ENCODE data around the gene THEMIS2. TPM values are rescaled to one million over a fixed set of nuclear protein-coding genes. Genes with fewer than 3 reads are reported as not detected.
"Not testable (repeated sequence)": the region's sequence is repeated elsewhere in the genome, so short reads cannot be mapped to it uniquely, and the experiment has no call there.

Gene THEMIS2
- total RNA-seq, 2 experiments from 2014 or later, result 58.9 to 60.1 TPM

- Mint-ChIP-seq H3K36me3 (ENCODE audit: low read depth) (peaks cover 19% of the 10 kb centered on the region), H3K4me3 (no peak overlapping the region), H3K27me3 (no peaks in the 10 kb centered on the region), H3K9me3 (no peaks in the 10 kb centered on the region), H3K4me1 (peaks cover 12% of the 10 kb centered on the region), H3K27ac (no peak overlapping the region)
- POLR2A ChIA-PET, result no interaction called here
- CTCF ChIA-PET, result no interaction called here
- no peak for DNase-seq
These were observed 17.3 kb upstream of the THEMIS2 start for GRCh38 chr1:27855085-27855484.

GRCh38 chr1:27856561-27857343 is 15.6 kb upstream of the THEMIS2 start:
- peaks cover 12% of the 10 kb centered on the region for H3K4me1 Mint-ChIP-seq
- ChIA-PET CTCF (interaction anchor here (0.7 to 3.6 kb wide), 15 partner anchors 8 to 501 kb away, joined by 3 to 22 read pairs (median 4); partner anchors contain the start of gene EYA3), POLR2A (interaction anchor here (0.7 kb wide), 1 partner anchor 35 kb away, joined by 3 read pairs; no protein-coding TSS in a partner anchor)
- peaks cover 2% of the 10 kb centered on the region for H3K36me3 Mint-ChIP-seq (ENCODE audit: low read depth)
- H3K4me3 Mint-ChIP-seq, result no peak overlapping the region
- no peaks in the 10 kb centered on the region for H3K27me3 Mint-ChIP-seq
- H3K9me3 Mint-ChIP-seq, result no peaks in the 10 kb centered on the region
- no peak overlapping the region for H3K27ac Mint-ChIP-seq
- DNase-seq, result no peak

- H3K27ac Mint-ChIP-seq; DNase-seq; H3K9me3 Mint-ChIP-seq; H3K36me3 Mint-ChIP-seq (ENCODE audit: low read depth); H3K27me3 Mint-ChIP-seq; H3K4me3 Mint-ChIP-seq: not testable (repeated sequence)
- H3K4me1 Mint-ChIP-seq, result peaks cover 15% of the 10 kb centered on the region
- ChIA-PET POLR2A (interaction anchor here (0.6 to 1.1 kb wide), 3 partner anchors 8 to 230 kb away, joined by 3 to 6 read pairs (median 6); partner anchors contain the start of gene EYA3), CTCF (interaction anchor here (0.6 to 3.6 kb wide), 20 partner anchors 9 to 388 kb away, joined by 3 to 22 read pairs (median 4); partner anchors contain the start of gene EYA3)
These were observed 14.8 kb upstream of the THEMIS2 start for GRCh38 chr1:27857552-27857951.

- no peaks in the 10 kb centered on the region for H3K27me3 Mint-ChIP-seq
- DNase-seq, result peak; percentile 89
- ChIA-PET CTCF (interaction anchor here (0.6 to 3.6 kb wide), 18 partner anchors 10 to 351 kb away, joined by 3 to 22 read pairs (median 4); partner anchors contain the start of gene EYA3), POLR2A (interaction anchor here (0.5 to 1.1 kb wide), 4 partner anchors 8 to 230 kb away, joined by 3 to 6 read pairs (median 5); partner anchors contain the start of gene EYA3)
- no peak overlapping the region for H3K27ac Mint-ChIP-seq
- H3K4me1 Mint-ChIP-seq, result peaks cover 21% of the 10 kb centered on the region
- H3K4me3 Mint-ChIP-seq, result no peak overlapping the region
- H3K9me3 Mint-ChIP-seq, result no peaks in the 10 kb centered on the region
- no peaks in the 10 kb centered on the region for H3K36me3 Mint-ChIP-seq (ENCODE audit: low read depth)
These were observed 14.0 kb upstream of the THEMIS2 start for GRCh38 chr1:27858072-27858948.

GRCh38 chr1:27858949-27859576 is 13.3 kb upstream of the THEMIS2 start:
- DNase-seq, result no peak
- Mint-ChIP-seq H3K27me3 (no peaks in the 10 kb centered on the region), H3K9me3 (no peaks in the 10 kb centered on the region), H3K4me3 (no peak overlapping the region), H3K4me1 (peaks cover 27% of the 10 kb centered on the region), H3K27ac (no peak overlapping the region), H3K36me3 (ENCODE audit: low read depth) (no peaks in the 10 kb centered on the region)
- POLR2A ChIA-PET, result no interaction called here
- CTCF ChIA-PET, result interaction anchor here (1.3 to 3.6 kb wide), 3 partner anchors 120 to 350 kb away, joined by 5 to 22 read pairs (median 18); no protein-coding TSS in a partner anchor

GRCh38 chr1:27861436-27861835 is 10.9 kb upstream of the THEMIS2 start:
- no peak for DNase-seq
- POLR2A ChIA-PET, result no interaction called here
- Mint-ChIP-seq H3K9me3 (no peaks in the 10 kb centered on the region), H3K4me1 (peaks cover 40% of the 10 kb centered on the region), H3K27me3 (no peaks in the 10 kb centered on the region), H3K4me3 (no peak overlapping the region), H3K36me3 (ENCODE audit: low read depth) (no peaks in the 10 kb centered on the region), H3K27ac (no peak overlapping the region)
- CTCF ChIA-PET, result no interaction called here

GRCh38 chr1:27862004-27862403 is 10.3 kb upstream of the THEMIS2 start:
- H3K27me3 Mint-ChIP-seq, result no peaks in the 10 kb centered on the region
- H3K36me3 Mint-ChIP-seq (ENCODE audit: low read depth), result no peaks in the 10 kb centered on the region
- H3K9me3 Mint-ChIP-seq, result no peaks in the 10 kb centered on the region
- H3K4me3 Mint-ChIP-seq, result no peak overlapping the region
- no peak overlapping the region for H3K27ac Mint-ChIP-seq
- CTCF ChIA-PET, result no interaction called here
- DNase-seq, result no peak
- POLR2A ChIA-PET, result no interaction called here
- peaks cover 42% of the 10 kb centered on the region for H3K4me1 Mint-ChIP-seq

- DNase-seq, result no peak
- no peaks in the 10 kb centered on the region for H3K36me3 Mint-ChIP-seq (ENCODE audit: low read depth)
- no peak overlapping the region for H3K4me3 Mint-ChIP-seq
- peaks cover 48% of the 10 kb centered on the region for H3K4me1 Mint-ChIP-seq
- POLR2A ChIA-PET, result interaction anchor here (0.7 to 1.8 kb wide), 4 partner anchors 10 to 97 kb away, joined by 3 to 7 read pairs (median 4); partner anchors contain the start of genes STX12, THEMIS2 and XKR8
- no peaks in the 10 kb centered on the region for H3K9me3 Mint-ChIP-seq
- CTCF ChIA-PET, result interaction anchor here (1.3 kb wide), 1 partner anchor 117 kb away, joined by 4 read pairs; no protein-coding TSS in a partner anchor
- H3K27ac Mint-ChIP-seq, result no peak overlapping the region
- no peaks in the 10 kb centered on the region for H3K27me3 Mint-ChIP-seq
These were observed 9.4 kb upstream of the THEMIS2 start for GRCh38 chr1:27862671-27863537.

GRCh38 chr1:27863538-27863915 is 8.8 kb upstream of the THEMIS2 start:
- Mint-ChIP-seq H3K4me3 (no peak overlapping the region), H3K9me3 (no peaks in the 10 kb centered on the region), H3K27me3 (no peaks in the 10 kb centered on the region), H3K36me3 (ENCODE audit: low read depth) (no peaks in the 10 kb centered on the region), H3K27ac (no peak overlapping the region), H3K4me1 (peaks cover 46% of the 10 kb centered on the region)
- CTCF ChIA-PET, result interaction anchor here (0.7 to 1.3 kb wide), 4 partner anchors 11 to 172 kb away, joined by 3 to 4 read pairs (median 4); no protein-coding TSS in a partner anchor
- POLR2A ChIA-PET, result interaction anchor here (0.7 to 1.8 kb wide), 4 partner anchors 9 to 97 kb away, joined by 3 to 7 read pairs (median 4); partner anchors contain the start of genes STX12, THEMIS2 and XKR8
- DNase-seq, result no peak

GRCh38 chr1:27864264-27864895 is 8.0 kb upstream of the THEMIS2 start:
- no peak for DNase-seq
- no peak overlapping the region for H3K4me3 Mint-ChIP-seq
- H3K4me1 Mint-ChIP-seq, result peaks cover 50% of the 10 kb centered on the region
- CTCF ChIA-PET, result interaction anchor here (0.6 to 1.3 kb wide), 5 partner anchors 10 to 173 kb away, joined by 3 to 5 read pairs (median 4); no protein-coding TSS in a partner anchor
- no peaks in the 10 kb centered on the region for H3K9me3 Mint-ChIP-seq
- POLR2A ChIA-PET, result interaction anchor here (0.9 to 1.8 kb wide), 4 partner anchors 8 to 96 kb away, joined by 3 to 7 read pairs (median 3); partner anchors contain the start of genes THEMIS2 and XKR8
- no peaks in the 10 kb centered on the region for H3K27me3 Mint-ChIP-seq
- no peaks in the 10 kb centered on the region for H3K36me3 Mint-ChIP-seq (ENCODE audit: low read depth)
- peak overlapping the region; percentile 83 for H3K27ac Mint-ChIP-seq

- Mint-ChIP-seq H3K27me3 (no peaks in the 10 kb centered on the region), H3K27ac (no peak overlapping the region), H3K9me3 (no peaks in the 10 kb centered on the region), H3K36me3 (ENCODE audit: low read depth) (no peaks in the 10 kb centered on the region), H3K4me1 (peaks cover 56% of the 10 kb centered on the region), H3K4me3 (no peak overlapping the region)
- no peak for DNase-seq
- CTCF ChIA-PET, result no interaction called here
- POLR2A ChIA-PET, result no interaction called here
These were observed 6.5 kb upstream of the THEMIS2 start for GRCh38 chr1:27865821-27866220.

Data from activated CD4-positive, alpha-beta memory T cell treated with anti-CD3 and anti-CD28 coated beads, Interleukin-2, amount 10 ng/mL, durations not matched to agents 7 days and 5 days (primary cell).